SU-DHL-6 (cell line): ENCODE data around the gene IRF1.

ENCODE experiments used
- CTCF ChIP-seq: fragments of 200-600 bp; sonication (generic); IDR thresholded peaks from one replicate; pipeline ENCODE4 v1.5.1; 2017; ENCODE audit warnings: antibody characterized with exemption, mild to moderate bottlenecking, low read length, moderate library complexity; ENCODE audit not compliant: insufficient read depth, poor library complexity, severe bottlenecking
- EZH2phosphoT487 ChIP-seq: fragments of 200-600 bp; sonication (generic), shearing (Covaris generic); conservative IDR thresholded peaks from 2 replicates; pipeline ENCODE4 v1.6.1; 2018; ENCODE audit warnings: mild to moderate bottlenecking, antibody characterized with exemption, low read length, moderate library complexity, mixed read lengths

DNA sequence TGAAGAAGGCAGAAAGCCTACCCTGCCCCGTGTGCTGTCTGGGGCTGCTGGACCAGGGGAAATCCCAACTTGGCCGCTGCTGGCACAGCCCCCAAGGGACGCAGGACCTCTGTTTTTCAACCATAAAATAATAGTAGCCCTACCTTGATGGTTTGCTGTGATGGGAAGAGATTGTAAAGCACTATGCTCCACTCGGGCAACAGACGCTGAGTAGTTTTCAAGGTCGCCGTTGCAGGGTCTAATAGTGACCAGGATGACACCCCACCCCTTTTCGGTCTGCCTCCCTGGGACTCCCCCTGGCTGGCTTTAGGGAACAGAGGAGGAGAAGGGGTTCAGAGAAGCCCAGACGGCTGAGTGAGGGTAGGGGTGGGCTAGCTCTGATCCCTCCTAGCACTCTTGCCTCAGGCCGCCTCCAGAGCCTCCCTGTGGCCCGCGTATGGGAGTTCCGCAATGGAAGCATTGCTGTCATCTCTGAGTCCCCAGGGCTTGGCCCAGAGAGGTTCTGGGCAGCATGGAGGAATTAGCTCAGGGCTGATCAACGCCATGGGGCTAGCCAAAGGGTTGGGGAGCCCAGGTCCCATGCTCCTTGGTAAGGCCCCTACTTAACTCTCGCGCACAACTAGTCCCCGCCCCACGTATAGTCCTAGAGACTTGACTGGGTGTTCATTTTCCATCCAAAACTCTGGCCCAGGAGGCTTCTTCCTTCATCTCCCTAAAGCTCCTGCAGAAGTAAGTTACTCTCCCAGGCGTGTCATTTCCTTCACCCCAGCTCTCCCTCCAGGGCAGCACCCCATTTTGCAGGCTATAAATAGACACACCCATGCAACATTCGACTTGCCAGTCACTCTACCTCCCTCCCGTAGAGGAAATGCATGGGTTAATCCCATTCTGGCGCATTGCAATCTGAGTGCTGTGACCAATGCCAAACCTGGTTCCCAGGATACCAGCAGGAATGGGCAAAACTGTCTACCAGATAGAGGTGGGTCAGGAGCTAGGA is 1.1 kb upstream of the IRF1 start:
- TF ChIP-seq CTCF (no peak), EZH2phosphoT487 (no peak)
